A673 (cell line): ENCODE results near the gene H3-3A.

Source experiments
- CTCF ChIP-seq: fragments of 300-800, 200-600 bp; sonication (generic); conservative IDR thresholded peaks from 2 replicates; pipeline ENCODE4 v1.5.1; 2017; ENCODE audit warnings: low read depth, mild to moderate bottlenecking, antibody characterized with exemption, low read length, moderate library complexity, mixed read lengths
- EZH2 ChIP-seq: fragments of 200-600 bp; sonication (generic); IDR thresholded peaks from 2 replicates; pipeline ENCODE4 v1.6.1; 2017; ENCODE audit warnings: borderline replicate concordance, low read depth, mild to moderate bottlenecking, mixed read lengths, antibody characterized with exemption, low read length; ENCODE audit not compliant: poor library complexity, severe bottlenecking

- TF ChIP-seq CTCF = no peak
- TF ChIP-seq EZH2 = no peak
These were observed 12.4 kb upstream of the H3-3A start for GRCh38 chr1:226050133-226050532.
